MM.1S (cell line): ENCODE data around the gene LLGL1.

ENCODE experiments used
- DNase-seq: peaks from one replicate; pipeline ENCODE4 v3.0.0-alpha.2; 2015
- H2AFZ ChIP-seq: fragments of 300-600 bp; sonication (generic); 2 replicates; pipeline ENCODE4 v1.6.0; 2016; ENCODE audit warnings: antibody characterized with exemption, low read length
- H3F3A ChIP-seq: fragments of 300-600 bp; sonication (generic); 2 replicates; pipeline ENCODE4 v1.6.1; 2016; ENCODE audit warnings: mild to moderate bottlenecking, antibody characterized with exemption, low read length, moderate library complexity, mixed read lengths; ENCODE audit not compliant: insufficient read depth
- H3K27ac ChIP-seq: fragments of 300-600 bp; sonication (generic); 2 replicates; pipeline ENCODE4 v1.5.1; 2016; ENCODE audit warnings: mild to moderate bottlenecking, low read length
- H3K27me3 ChIP-seq: fragments of 300-600 bp; sonication (generic); replicated peaks from 2 replicates; pipeline ENCODE4 v1.6.0; 2016; ENCODE audit warnings: low read length; ENCODE audit not compliant: insufficient read depth
- H3K36me3 ChIP-seq: fragments of 300-600 bp; sonication (generic); replicated peaks from 2 replicates; pipeline ENCODE4 v1.6.1; 2016; ENCODE audit warnings: mild to moderate bottlenecking, low read length, mixed read lengths; ENCODE audit not compliant: insufficient read depth
- H3K4me1 ChIP-seq: fragments of 300-600 bp; sonication (generic); 2 replicates; pipeline ENCODE4 v1.6.1; 2016; ENCODE audit warnings: low read length, mixed read lengths
- H3K4me2 ChIP-seq: fragments of 300-600 bp; sonication (generic); 2 replicates; pipeline ENCODE4 v1.6.0; 2016; ENCODE audit warnings: low read depth, low read length
- H3K4me3 ChIP-seq: fragments of 300-600 bp; sonication (generic); 2 replicates; pipeline ENCODE4 v1.5.1; 2016; ENCODE audit warnings: low read length, mixed read lengths
- H3K79me2 ChIP-seq: fragments of 300-600 bp; sonication (generic); 2 replicates; pipeline ENCODE4 v1.6.1; 2016; ENCODE audit warnings: mixed run types, low read length, mixed read lengths
- H3K9ac ChIP-seq: fragments of 300-600 bp; sonication (generic); 2 replicates; pipeline ENCODE4 v1.6.1; 2016; ENCODE audit warnings: low read length, mixed read lengths
- H3K9me2 ChIP-seq: fragments of 300-600 bp; sonication (generic); replicated peaks from 2 replicates; pipeline ENCODE4 v1.6.1; 2016; ENCODE audit warnings: mild to moderate bottlenecking, low read length, mixed read lengths; ENCODE audit not compliant: insufficient read depth
- H3K9me3 ChIP-seq: fragments of 300-600 bp; sonication (generic); replicated peaks from 2 replicates; pipeline ENCODE4 v1.6.1; 2016; ENCODE audit warnings: mild to moderate bottlenecking, low read length, mixed read lengths; ENCODE audit not compliant: insufficient read depth
- H4K20me1 ChIP-seq: fragments of 300-600 bp; sonication (generic); 2 replicates; pipeline ENCODE4 v1.6.1; 2016; ENCODE audit warnings: mild to moderate bottlenecking, low read length, moderate library complexity, mixed read lengths; ENCODE audit not compliant: insufficient read depth
- CTCF ChIP-seq: fragments of 300-600 bp; sonication (generic); IDR thresholded peaks from 2 replicates; pipeline ENCODE4 v1.5.1; 2016; ENCODE audit warnings: antibody characterized with exemption, low read length, mixed read lengths
- EZH2 ChIP-seq: fragments of 300-600 bp; sonication (generic); optimal IDR thresholded peaks from 2 replicates; pipeline ENCODE3; 2017; ENCODE audit warnings: low read depth, mild to moderate bottlenecking, antibody characterized with exemption, low read length, mixed read lengths
- EZH2phosphoT487 ChIP-seq: fragments of 300-600 bp; sonication (generic); IDR thresholded peaks from 2 replicates; pipeline ENCODE4 v1.6.1; 2018; ENCODE audit warnings: antibody characterized with exemption, low read length

Gene LLGL1

GRCh38 chr17:18186627-18186982, 38.8 kb upstream of the LLGL1 start:
- Histone ChIP-seq H3K36me3 (no peaks in the 10 kb centered on the region), H4K20me1 (peaks cover 34% of the 10 kb centered on the region), H3K79me2 (peaks cover 78% of the 10 kb centered on the region), H3K9me3 (no peaks in the 10 kb centered on the region), H3K4me3 (peak overlapping the region; percentile 92), H2AFZ (no peak overlapping the region), H3K27me3 (no peaks in the 10 kb centered on the region), H3K4me2 (peak overlapping the region; percentile 90), H3K4me1 (peaks cover 29% of the 10 kb centered on the region; the same call in 1 of the 2 replicates), H3K9ac (no peak overlapping the region; the same call in 1 of the 2 replicates), H3F3A (peaks cover 12% of the 10 kb centered on the region), H3K27ac (no peak overlapping the region), H3K9me2 (no peaks in the 10 kb centered on the region)
- TF ChIP-seq EZH2 (no peak), EZH2phosphoT487 (no peak), CTCF (no peak)
- no peak for DNase-seq

- Histone ChIP-seq H3K27ac (no peak overlapping the region), H3K27me3 (no peaks in the 10 kb centered on the region), H3K36me3 (no peaks in the 10 kb centered on the region), H3F3A (peaks cover 8% of the 10 kb centered on the region), H3K4me2 (peak overlapping the region; percentile 90), H3K9me3 (no peaks in the 10 kb centered on the region), H3K4me1 (peaks cover 27% of the 10 kb centered on the region; the same call in 1 of the 2 replicates), H3K9ac (no peak overlapping the region), H2AFZ (no peak overlapping the region), H3K79me2 (peaks cover 84% of the 10 kb centered on the region), H4K20me1 (peaks cover 34% of the 10 kb centered on the region), H3K4me3 (peak overlapping the region; percentile 92), H3K9me2 (no peaks in the 10 kb centered on the region)
- no peak for TF ChIP-seq CTCF
- TF ChIP-seq EZH2, result no peak
- DNase-seq, result no peak
These were observed 38.2 kb upstream of the LLGL1 start for GRCh38 chr17:18187226-18187625.

GRCh38 chr17:18187821-18188761, 37.3 kb upstream of the LLGL1 start:
- H3K36me3 ChIP-seq, result no peaks in the 10 kb centered on the region
- peaks cover 93% of the 10 kb centered on the region for H3K79me2 ChIP-seq
- DNase-seq, result no peak
- peaks cover under 1% of the 10 kb centered on the region; the same call in 1 of the 2 replicates for H3F3A ChIP-seq
- H3K4me3 ChIP-seq, result no peak overlapping the region
- no peaks in the 10 kb centered on the region for H3K27me3 ChIP-seq
- TF ChIP-seq EZH2, result no peak
- TF ChIP-seq EZH2phosphoT487, result no peak
- no peak for TF ChIP-seq CTCF
- H3K9me3 ChIP-seq, result no peaks in the 10 kb centered on the region
- H3K9ac ChIP-seq, result no peak overlapping the region
- H3K4me2 ChIP-seq, result peak overlapping the region; percentile 90
- H3K9me2 ChIP-seq, result no peaks in the 10 kb centered on the region
- peaks cover 34% of the 10 kb centered on the region for H4K20me1 ChIP-seq
- H3K27ac ChIP-seq, result no peak overlapping the region
- H3K4me1 ChIP-seq, result peaks cover 24% of the 10 kb centered on the region; the same call in 1 of the 2 replicates
- H2AFZ ChIP-seq, result no peak overlapping the region
